Small intestine (tissue), 7 donors: ENCODE data around the gene ARHGAP8. TPM values are rescaled to one million over a fixed set of nuclear protein-coding genes. Genes with fewer than 3 reads are reported as not detected.

Experiments
- DNase-seq, 2 donors: peaks; one replicate each; pipeline versions ENCODE4 v3.0.0 to v3.0.0-alpha.2; 2013
- FAIRE-seq: peaks from 2 replicates; lab custom pipeline; 2012; peaks lifted over from hg19 to GRCh38; lab: Jason Lieb, UNC
- H3K27ac ChIP-seq, 3 donors: one replicate each; pipeline ENCODE4 v1.5.1; 2013; ENCODE audit warnings: low read length in 2 of 3, mild to moderate bottlenecking in 2 of 3, control low read depth in 1 of 3, inconsistent platforms in 1 of 3, low read depth in 1 of 3, moderate library complexity in 1 of 3
- H3K27me3 ChIP-seq, 3 donors: one replicate each; pipeline ENCODE4 v1.6.1; 2013; ENCODE audit warnings: low read length in 3 of 3, inconsistent platforms in 1 of 3; ENCODE audit not compliant: control insufficient read depth in 3 of 3, insufficient read depth in 3 of 3
- H3K36me3 ChIP-seq, 3 donors: one replicate each; pipeline ENCODE4 v1.6.1; 2013; ENCODE audit warnings: low read length in 3 of 3, inconsistent platforms in 1 of 3, low read depth in 1 of 3, mild to moderate bottlenecking in 1 of 3, moderate library complexity in 1 of 3; ENCODE audit not compliant: control insufficient read depth in 3 of 3, insufficient read depth in 2 of 3
- H3K4me1 ChIP-seq, 3 donors: one replicate each; pipeline ENCODE4 v1.6.1; 2013; ENCODE audit warnings: low read length in 2 of 3, inconsistent platforms in 1 of 3, low read depth in 1 of 3, mild to moderate bottlenecking in 1 of 3, moderate library complexity in 1 of 3; ENCODE audit not compliant: control insufficient read depth in 3 of 3, insufficient read depth in 2 of 3
- H3K4me3 ChIP-seq, 3 donors: one replicate each; pipeline ENCODE4 v1.5.1; 2013; ENCODE audit warnings: low read length in 3 of 3, control low read depth in 1 of 3, inconsistent platforms in 1 of 3, low read depth in 1 of 3, mild to moderate bottlenecking in 1 of 3, moderate library complexity in 1 of 3
- H3K9me3 ChIP-seq, 2 donors: one replicate each; pipeline ENCODE4 v1.6.1; 2013; ENCODE audit warnings: low read depth in 1 of 2, low read length in 1 of 2; ENCODE audit not compliant: control insufficient read depth in 2 of 2, insufficient read depth in 1 of 2
- WGBS, 3 donors: extraction: QIAGEN DNeasy Blood & Tissue Kit; methylation state at CpG; one replicate each; pipeline ENCODE4 v1.1.7; 2013; 5-methylcytosine and 5-hydroxymethylcytosine counted together
- polyA plus RNA-seq, 4 donors: library from polyadenylated mRNA; stranded (reverse) in 3 of 4; unstranded in 1 of 4; fragments of 200-250 nt in 3 of 4; fragments of 120-200 nt in 1 of 4; gene quantifications; one replicate each; pipeline versions ENCODE4 v1.2.1 to v1.2.3, GENCODE V29; 2013
- donor health status: healthy with polysubstance abuse.
- donor health status: control.
- donor health status: control.
- donor health status: Bipolar disorder and iron deficiency.
- donor health status: healthy.

The ARHGAP8 gene
- polyA plus RNA-seq, 4 donors = 1.6 to 20.3 (median 9.3) TPM

- DNase-seq (no peak), FAIRE-seq (no peak)
- Histone ChIP-seq H3K9me3 (no peaks in the 10 kb centered on the region), H3K4me3 (no peak overlapping the region), H3K27ac (no peak overlapping the region), H3K27me3 (no peaks in the 10 kb centered on the region), H3K36me3 (no peaks in the 10 kb centered on the region), H3K4me1 (no peaks in the 10 kb centered on the region)
- WGBS, 3 donors = 83 to 87% (median 85%) methylated on average over 23 to 24 of the region's 24 CpGs
Observed at GRCh38 chr22:44881624-44882023, 129.2 kb downstream of the ARHGAP8 start.

GRCh38 chr22:44882226-44882905, 130.0 kb downstream of the ARHGAP8 start:
- WGBS, 3 donors = 85 to 88% (median 87%) methylated on average over 25 to 26 of the region's 26 CpGs
- no peaks in the 10 kb centered on the region for H3K4me1 ChIP-seq
- no peaks in the 10 kb centered on the region for H3K36me3 ChIP-seq
- no peaks in the 10 kb centered on the region for H3K9me3 ChIP-seq
- H3K27ac ChIP-seq = no peak overlapping the region
- no peaks in the 10 kb centered on the region for H3K27me3 ChIP-seq
- DNase-seq = no peak
- H3K4me3 ChIP-seq = no peak overlapping the region
- FAIRE-seq = no peak

GRCh38 chr22:44883011-44883421, 130.6 kb downstream of the ARHGAP8 start:
- FAIRE-seq (no peak), DNase-seq (no peak)
- Histone ChIP-seq H3K27me3 (no peaks in the 10 kb centered on the region), H3K9me3 (no peaks in the 10 kb centered on the region), H3K36me3 (no peaks in the 10 kb centered on the region), H3K4me1 (no peaks in the 10 kb centered on the region), H3K27ac (no peak overlapping the region), H3K4me3 (no peak overlapping the region)
- WGBS, 3 donors = 77 to 86% (median 82%) methylated on average over 10 to 12 of the region's 12 CpGs

- Histone ChIP-seq H3K4me3 (no peak overlapping the region), H3K4me1 (no peaks in the 10 kb centered on the region), H3K27me3 (no peaks in the 10 kb centered on the region), H3K27ac (no peak overlapping the region), H3K36me3 (no peaks in the 10 kb centered on the region), H3K9me3 (no peaks in the 10 kb centered on the region)
- WGBS, 3 donors = 88 to 92% (median 88%) methylated on average over 1 of the region's 1 CpG
- no peak for FAIRE-seq
- DNase-seq = no peak
Observed at GRCh38 chr22:44884562-44884961, 132.2 kb downstream of the ARHGAP8 start.

GRCh38 chr22:44884968-44885805, 132.8 kb downstream of the ARHGAP8 start:
- DNase-seq (no peak), FAIRE-seq (no peak)
- H3K9me3 ChIP-seq = no peaks in the 10 kb centered on the region
- H3K27me3 ChIP-seq = no peaks in the 10 kb centered on the region
- H3K27ac ChIP-seq = no peak overlapping the region
- no peaks in the 10 kb centered on the region for H3K4me1 ChIP-seq
- no peaks in the 10 kb centered on the region for H3K36me3 ChIP-seq
- H3K4me3 ChIP-seq = no peak overlapping the region
- 64 to 82% (median 71%) methylated on average over 18 of the region's 18 CpGs for WGBS, 3 donors

GRCh38 chr22:44885806-44886360, 133.5 kb downstream of the ARHGAP8 start:
- no peaks in the 10 kb centered on the region for H3K4me1 ChIP-seq
- no peaks in the 10 kb centered on the region for H3K9me3 ChIP-seq
- H3K36me3 ChIP-seq = no peaks in the 10 kb centered on the region
- FAIRE-seq = no peak
- H3K27ac ChIP-seq = no peak overlapping the region
- H3K27me3 ChIP-seq = no peaks in the 10 kb centered on the region
- DNase-seq = no peak
- H3K4me3 ChIP-seq = no peak overlapping the region
- WGBS, 3 donors = 67 to 88% (median 74%) methylated on average over 14 of the region's 14 CpGs

GRCh38 chr22:44887941-44888366, 135.6 kb downstream of the ARHGAP8 start:
- H3K27me3 ChIP-seq = no peaks in the 10 kb centered on the region
- FAIRE-seq (no peak), DNase-seq (no peak)
- no peaks in the 10 kb centered on the region for H3K9me3 ChIP-seq
- no peak overlapping the region for H3K27ac ChIP-seq
- no peak overlapping the region for H3K4me3 ChIP-seq
- WGBS, 3 donors = 76 to 84% (median 83%) methylated on average over 16 of the region's 16 CpGs
- H3K4me1 ChIP-seq = no peaks in the 10 kb centered on the region
- H3K36me3 ChIP-seq = no peaks in the 10 kb centered on the region

GRCh38 chr22:44888491-44889254, 136.3 kb downstream of the ARHGAP8 start:
- 67 to 74% (median 68%) methylated on average over 14 of the region's 14 CpGs for WGBS, 3 donors
- FAIRE-seq (no peak), DNase-seq (no peak)
- H3K27me3 ChIP-seq = no peaks in the 10 kb centered on the region
- H3K9me3 ChIP-seq = no peaks in the 10 kb centered on the region
- H3K4me1 ChIP-seq = no peaks in the 10 kb centered on the region
- no peak overlapping the region for H3K27ac ChIP-seq
- no peaks in the 10 kb centered on the region for H3K36me3 ChIP-seq
- no peak overlapping the region for H3K4me3 ChIP-seq
